ENCODE data around the gene PIK3CA.

DNA sequence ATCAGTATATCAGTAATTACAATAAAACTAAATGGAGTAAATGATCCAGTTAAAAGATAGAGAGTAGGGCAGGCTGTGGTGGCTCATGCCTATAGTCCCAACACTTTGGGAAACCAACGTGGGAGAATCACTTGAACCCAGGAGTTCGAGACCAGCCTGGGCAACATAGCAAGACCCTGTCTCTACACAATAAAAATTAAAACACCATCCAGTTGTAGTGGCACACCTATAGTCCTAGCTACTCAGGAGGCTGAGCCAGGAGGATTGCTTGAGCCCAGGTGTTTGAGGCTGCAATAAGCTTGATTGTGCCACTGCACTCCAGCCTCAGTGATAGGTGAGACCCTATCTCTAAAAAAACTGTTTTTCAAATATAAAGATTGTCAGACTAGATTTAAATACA, 108.7 kb downstream of the PIK3CA start:
- TF ChIP-seq POLR2A (IDR thresholded peaks at IDR 0.05): no peak
- no peak for TF ChIP-seq CTCF (IDR thresholded peaks at IDR 0.05 in 8 of 11, conservative IDR thresholded peaks at IDR 0.05 in 3 of 11)
- no peak for TF ChIP-seq POLR2AphosphoS5 (IDR thresholded peaks at IDR 0.05)

Data from spleen (tissue), 7 donors.